Smooth muscle cell (in vitro differentiated cells): ENCODE measurements around the gene SLC9A2. TPM values are rescaled to one million over a fixed set of nuclear protein-coding genes. Genes with fewer than 3 reads are reported as not detected.

ENCODE experiments used
- DNase-seq: peaks from one replicate; lab custom pipeline; 2025; ENCODE audit not compliant: unreplicated experiment; lab: John Stamatoyannopoulos, UW
- H2AFZ ChIP-seq: fragments of 200-600 bp; sonication (generic); 2 replicates; pipeline ENCODE4 v1.6.0; 2016; ENCODE audit warnings: antibody characterized with exemption, low read depth, mild to moderate bottlenecking
- H3F3A ChIP-seq: fragments of 200-600 bp; sonication (generic); 2 replicates; pipeline ENCODE4 v1.6.0; 2017; ENCODE audit warnings: antibody characterized with exemption, low read depth
- H3K27ac ChIP-seq: fragments of 200-600 bp; sonication (generic); 2 replicates; pipeline ENCODE4 v1.5.1; 2016; ENCODE audit warnings: low read depth, mild to moderate bottlenecking
- H3K27me3 ChIP-seq: fragments of 200-600 bp; sonication (generic); 2 replicates; pipeline ENCODE4 v1.6.1; 2016; ENCODE audit warnings: low read depth, mild to moderate bottlenecking
- H3K36me3 ChIP-seq: fragments of 200-600 bp; sonication (generic); 2 replicates; pipeline ENCODE4 v1.5.1; 2016; ENCODE audit warnings: low read depth
- H3K4me1 ChIP-seq: fragments of 200-600 bp; sonication (generic); 2 replicates; pipeline ENCODE4 v1.5.1; 2016; ENCODE audit warnings: low read depth
- H3K4me2 ChIP-seq: fragments of 200-600 bp; sonication (generic); 2 replicates; pipeline ENCODE4 v1.6.0; 2016; ENCODE audit warnings: mild to moderate bottlenecking
- H3K4me3 ChIP-seq: fragments of 200-600 bp; sonication (generic); 2 replicates; pipeline ENCODE4 v1.5.1; 2016; ENCODE audit warnings: mild to moderate bottlenecking
- H3K79me2 ChIP-seq: fragments of 200-600 bp; sonication (generic); 2 replicates; pipeline ENCODE4 v1.6.0; 2016; ENCODE audit warnings: low read depth, mild to moderate bottlenecking
- H3K9ac ChIP-seq: fragments of 200-600 bp; sonication (generic); 2 replicates; pipeline ENCODE4 v1.6.0; 2016; ENCODE audit warnings: low read depth
- H3K9me3 ChIP-seq: fragments of 200-600 bp; sonication (generic); replicated peaks from 2 replicates; pipeline ENCODE4 v1.5.1; 2016; ENCODE audit warnings: low read depth
- H4K20me1 ChIP-seq: fragments of 200-600 bp; sonication (generic); 2 replicates; pipeline ENCODE4 v1.6.0; 2016; ENCODE audit warnings: low read depth
- WGBS: methylation state at CpG from one replicate; pipeline ENCODE4 v1.1.7; 2016; ENCODE audit warnings: low lambda C conversion rate; 5-methylcytosine and 5-hydroxymethylcytosine counted together
- polyA plus RNA-seq: library from polyadenylated mRNA; unstranded; fragments of >200 nt; fragmentation: Nextera tagmentation; extraction: Ambion mirVana; gene quantifications from 2 replicates; pipeline ENCODE4 v1.2.1, GENCODE V29; 2016
- total RNA-seq: library from RNA; depleted of rRNA; stranded (reverse); fragments of >200 nt; gene quantifications from 2 replicates; pipeline ENCODE4 v1.2.3, GENCODE V29; 2014
- TF ChIP-seq, protein P1 (sequence below): fragments of 200-600 bp; sonication (generic); IDR thresholded peaks from 2 replicates; pipeline ENCODE4 v1.5.1; 2017; ENCODE audit warnings: borderline replicate concordance, mild to moderate bottlenecking, antibody characterized with exemption; ENCODE audit not compliant: insufficient read depth, poor library complexity, severe bottlenecking

Gene SLC9A2
- total and polyA plus RNA-seq, 2 experiments from 2014 or later: not detected

DNA sequence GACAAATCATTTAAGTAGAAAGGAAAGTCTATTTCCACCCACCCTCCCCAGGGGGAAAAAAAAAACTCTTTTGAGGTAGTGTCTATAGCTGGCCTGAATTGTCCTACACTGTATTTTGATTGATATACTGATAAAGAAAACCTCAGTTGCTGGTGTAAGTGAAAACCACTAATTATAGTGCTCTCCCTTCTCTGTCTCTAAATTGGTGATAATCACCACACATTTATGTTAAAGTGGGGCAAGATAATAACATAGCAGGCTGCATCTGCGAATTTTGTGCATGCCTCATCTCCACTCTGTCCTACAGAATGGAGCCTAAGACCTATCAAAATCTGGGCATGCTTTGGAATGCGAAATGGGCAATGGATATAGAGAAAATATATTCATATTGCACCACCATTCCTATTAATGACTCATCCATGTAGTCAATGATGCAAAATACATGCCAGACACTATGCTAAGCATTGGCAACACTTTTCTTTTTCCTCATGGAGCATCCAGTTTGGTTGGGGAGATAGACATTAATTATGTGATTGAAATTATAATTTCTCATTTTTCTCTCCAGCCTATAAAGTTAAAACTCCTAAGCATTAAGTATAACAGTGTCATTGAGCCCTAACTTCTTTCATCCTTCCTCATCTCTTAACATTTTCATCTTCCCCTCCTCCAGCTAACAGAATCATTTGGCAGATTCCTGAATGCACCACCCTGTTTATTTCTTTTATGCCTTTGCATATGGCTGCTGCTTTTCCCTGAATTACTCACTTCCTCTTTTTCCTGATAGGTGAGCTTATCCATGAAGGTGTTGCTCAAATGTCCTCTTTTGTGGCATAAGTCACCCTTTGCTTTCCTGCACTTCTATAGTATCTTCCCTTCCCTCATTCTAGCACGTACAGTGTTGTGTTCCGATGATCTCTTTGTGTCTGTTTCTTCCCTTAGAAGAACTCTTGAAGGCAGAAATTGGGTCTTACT is 58.2 kb downstream of the SLC9A2 start:
- no peaks in the 10 kb centered on the region for H3K79me2 ChIP-seq
- H4K20me1 ChIP-seq: no peaks in the 10 kb centered on the region
- TF ChIP-seq, protein P1, sequence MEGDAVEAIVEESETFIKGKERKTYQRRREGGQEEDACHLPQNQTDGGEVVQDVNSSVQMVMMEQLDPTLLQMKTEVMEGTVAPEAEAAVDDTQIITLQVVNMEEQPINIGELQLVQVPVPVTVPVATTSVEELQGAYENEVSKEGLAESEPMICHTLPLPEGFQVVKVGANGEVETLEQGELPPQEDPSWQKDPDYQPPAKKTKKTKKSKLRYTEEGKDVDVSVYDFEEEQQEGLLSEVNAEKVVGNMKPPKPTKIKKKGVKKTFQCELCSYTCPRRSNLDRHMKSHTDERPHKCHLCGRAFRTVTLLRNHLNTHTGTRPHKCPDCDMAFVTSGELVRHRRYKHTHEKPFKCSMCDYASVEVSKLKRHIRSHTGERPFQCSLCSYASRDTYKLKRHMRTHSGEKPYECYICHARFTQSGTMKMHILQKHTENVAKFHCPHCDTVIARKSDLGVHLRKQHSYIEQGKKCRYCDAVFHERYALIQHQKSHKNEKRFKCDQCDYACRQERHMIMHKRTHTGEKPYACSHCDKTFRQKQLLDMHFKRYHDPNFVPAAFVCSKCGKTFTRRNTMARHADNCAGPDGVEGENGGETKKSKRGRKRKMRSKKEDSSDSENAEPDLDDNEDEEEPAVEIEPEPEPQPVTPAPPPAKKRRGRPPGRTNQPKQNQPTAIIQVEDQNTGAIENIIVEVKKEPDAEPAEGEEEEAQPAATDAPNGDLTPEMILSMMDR: no peak
- H3K4me3 ChIP-seq: no peak overlapping the region
- no peak overlapping the region for H3K4me2 ChIP-seq
- no peak overlapping the region for H2AFZ ChIP-seq
- no peak overlapping the region for H3K9ac ChIP-seq
- no peaks in the 10 kb centered on the region for H3K4me1 ChIP-seq
- 73% methylated on average over 4 of the region's 4 CpGs for WGBS
- H3K27me3 ChIP-seq: no peaks in the 10 kb centered on the region
- H3K36me3 ChIP-seq: no peaks in the 10 kb centered on the region
- H3K9me3 ChIP-seq: no peaks in the 10 kb centered on the region
- no peak overlapping the region for H3K27ac ChIP-seq
- DNase-seq: no peak
- H3F3A ChIP-seq: no peaks in the 10 kb centered on the region

DNA sequence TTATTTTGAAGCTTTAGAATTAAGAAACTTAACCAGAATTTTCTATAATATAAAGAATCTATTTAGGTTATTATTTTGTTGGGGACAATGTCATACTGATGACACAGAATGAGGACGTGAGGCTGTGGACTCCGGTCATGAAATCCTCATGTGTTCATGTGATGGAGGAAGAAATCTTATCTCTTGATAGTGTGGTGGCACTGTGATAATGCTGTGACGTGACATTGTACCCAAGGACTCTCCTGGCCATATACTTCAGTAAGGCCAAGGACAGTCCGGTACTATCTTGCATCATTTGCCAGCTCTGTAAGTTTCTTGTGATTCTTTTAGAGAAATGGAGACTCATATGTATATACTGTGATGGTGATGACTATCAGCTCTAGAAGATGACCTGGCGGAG is 59.1 kb downstream of the SLC9A2 start:
- 87% methylated on average over 5 of the region's 5 CpGs for WGBS

DNA sequence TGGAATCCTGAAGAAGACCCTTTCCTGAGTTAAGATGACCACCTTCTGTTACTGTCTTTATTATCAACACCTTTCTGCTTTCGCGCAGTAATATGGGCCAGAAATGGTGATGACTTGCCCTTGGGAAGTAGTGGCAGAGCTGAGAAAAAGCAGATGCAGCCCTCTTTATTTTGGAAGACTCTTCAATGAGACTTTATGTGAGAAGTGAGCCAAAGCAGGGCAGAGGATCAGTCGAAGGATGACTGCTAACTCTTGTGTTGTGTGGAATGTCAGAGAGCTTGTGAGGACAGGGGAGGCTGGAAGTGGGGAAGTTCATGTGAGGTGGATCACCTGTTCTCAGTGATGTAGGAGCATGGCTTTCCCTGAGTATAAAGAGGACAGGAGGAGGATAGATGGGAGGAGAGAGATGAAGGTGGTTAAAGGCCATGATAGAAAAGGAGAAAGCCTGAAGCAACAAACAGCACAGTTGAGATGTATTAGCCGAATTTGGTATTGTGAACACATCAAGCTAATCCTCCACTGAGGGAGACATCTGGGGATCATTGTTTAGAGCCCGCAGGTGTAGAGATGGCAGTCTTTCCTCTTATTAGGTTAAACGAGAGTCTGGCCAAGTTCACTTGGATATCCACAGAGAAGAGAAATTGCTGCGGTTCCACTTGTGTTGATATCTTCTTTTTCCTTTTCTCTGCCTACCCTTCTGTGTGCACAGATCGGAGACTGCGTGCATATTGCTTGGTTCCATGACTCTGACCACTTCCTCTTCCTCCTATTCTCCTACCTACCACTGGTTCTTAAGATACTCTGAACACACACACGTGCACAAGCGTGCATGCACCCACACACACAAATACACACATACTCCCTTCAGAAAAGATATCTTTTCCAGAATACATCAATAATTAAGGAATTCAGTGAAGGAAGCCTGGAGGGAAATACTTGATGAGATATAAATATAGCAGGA is 67.4 kb downstream of the SLC9A2 start:
- Histone ChIP-seq H3K36me3 (no peaks in the 10 kb centered on the region), H3F3A (no peaks in the 10 kb centered on the region), H2AFZ (no peak overlapping the region), H3K27ac (no peak overlapping the region), H3K9me3 (no peaks in the 10 kb centered on the region), H3K27me3 (peaks cover 6% of the 10 kb centered on the region), H4K20me1 (no peaks in the 10 kb centered on the region), H3K4me3 (no peak overlapping the region), H3K9ac (no peak overlapping the region), H3K79me2 (no peaks in the 10 kb centered on the region), H3K4me2 (no peak overlapping the region), H3K4me1 (no peaks in the 10 kb centered on the region)
- TF ChIP-seq, protein P1: no peak
- no peak for DNase-seq
- WGBS: 92% methylated on average over 11 of the region's 11 CpGs

More for the DNA sequence above, 59.1 kb downstream of the SLC9A2 start:
- peaks cover 6% of the 10 kb centered on the region for H3K27me3 ChIP-seq
- no peak overlapping the region for H3K27ac ChIP-seq
- H3K4me1 ChIP-seq: no peaks in the 10 kb centered on the region
- H3K9me3 ChIP-seq: no peaks in the 10 kb centered on the region
- H3F3A ChIP-seq: no peaks in the 10 kb centered on the region
- H3K36me3 ChIP-seq: no peaks in the 10 kb centered on the region
- H3K4me2 ChIP-seq: no peak overlapping the region
- DNase-seq: no peak
- H4K20me1 ChIP-seq: no peaks in the 10 kb centered on the region
- H3K9ac ChIP-seq: no peak overlapping the region
- TF ChIP-seq, protein P1: no peak
- H2AFZ ChIP-seq: no peak overlapping the region
- no peak overlapping the region for H3K4me3 ChIP-seq
- H3K79me2 ChIP-seq: no peaks in the 10 kb centered on the region
